ENCODE data around the gene MAFB. TPM values are rescaled to one million over a fixed set of nuclear protein-coding genes. Genes with fewer than 3 reads are reported as not detected.

MAFB gene
- total RNA-seq, 2 experiments from 2014 or later: 3.3 to 3.7 TPM

GRCh38 chr20:40713508-40713907 lies 24.5 kb upstream of the MAFB start:
- ChIA-PET POLR2A (no interaction called here), CTCF (no interaction called here)
- H3K4me3 ChIP-seq (ENCODE audit: low read length): no peak overlapping the region
- Mint-ChIP-seq H3K27me3 (no peaks in the 10 kb centered on the region), H3K9me3 (no peaks in the 10 kb centered on the region), H3K27ac (no peak overlapping the region), H3K36me3 (ENCODE audit: low read depth) (no peaks in the 10 kb centered on the region), H3K4me3 (no peak overlapping the region), H3K4me1 (ENCODE audit: low read depth) (no peaks in the 10 kb centered on the region)
- no peak overlapping the region for H3K27ac ChIP-seq (ENCODE audit: low read depth in 1 of 2, low read length in 2 of 2)
- DNase-seq (no peak), ATAC-seq (ENCODE audit: poor library complexity) (no peak)
- H3K9me3 ChIP-seq (ENCODE audit: control insufficient read depth in 1 of 2, insufficient read depth in 1 of 2, low read length in 2 of 2): no peaks in the 10 kb centered on the region
- no peak for TF ChIP-seq CTCF (IDR thresholded peaks at IDR 0.05)
- H3K27me3 ChIP-seq (ENCODE audit: control insufficient read depth in 1 of 2, insufficient read depth in 2 of 2, low read length in 2 of 2): peaks cover 4 to 9% of the 10 kb centered on the region in 2 experiments
- H3K36me3 ChIP-seq (ENCODE audit: insufficient read depth, low read length): no peaks in the 10 kb centered on the region
- intact Hi-C loops (cut with DNase I, micrococcal nuclease): no loop called here
- H3K4me1 ChIP-seq (ENCODE audit: insufficient read depth, low read length): no peaks in the 10 kb centered on the region

- no peak for TF ChIP-seq CTCF (IDR thresholded peaks at IDR 0.05)
- H3K27ac ChIP-seq (ENCODE audit: low read depth in 1 of 2, low read length in 2 of 2): no peak overlapping the region
- Mint-ChIP-seq H3K9me3 (no peaks in the 10 kb centered on the region), H3K4me1 (ENCODE audit: low read depth) (no peaks in the 10 kb centered on the region), H3K27me3 (no peaks in the 10 kb centered on the region), H3K27ac (no peak overlapping the region), H3K4me3 (no peak overlapping the region), H3K36me3 (ENCODE audit: low read depth) (no peaks in the 10 kb centered on the region)
- H3K27me3 ChIP-seq (ENCODE audit: control insufficient read depth in 1 of 2, insufficient read depth in 2 of 2, low read length in 2 of 2): peaks cover 0 to 9% of the 10 kb centered on the region in 2 experiments
- H3K36me3 ChIP-seq (ENCODE audit: insufficient read depth, low read length): no peaks in the 10 kb centered on the region
- ATAC-seq (ENCODE audit: poor library complexity) (no peak), DNase-seq (no peak)
- H3K4me3 ChIP-seq (ENCODE audit: low read length): no peak overlapping the region
- CTCF ChIA-PET: no interaction called here
- intact Hi-C loops (cut with DNase I, micrococcal nuclease): no loop called here
- H3K4me1 ChIP-seq (ENCODE audit: insufficient read depth, low read length): no peaks in the 10 kb centered on the region
- POLR2A ChIA-PET: no interaction called here
- H3K9me3 ChIP-seq (ENCODE audit: control insufficient read depth in 1 of 2, insufficient read depth in 1 of 2, low read length in 2 of 2): no peaks in the 10 kb centered on the region
These were observed 22.0 kb upstream of the MAFB start for GRCh38 chr20:40711079-40711478.

GRCh38 chr20:40710603-40711002 lies 21.6 kb upstream of the MAFB start:
- Histone ChIP-seq H3K36me3 (ENCODE audit: insufficient read depth, low read length) (no peaks in the 10 kb centered on the region), H3K27ac (ENCODE audit: low read depth in 1 of 2, low read length in 2 of 2) (no peak overlapping the region), H3K4me3 (ENCODE audit: low read length) (no peak overlapping the region), H3K27me3 (ENCODE audit: control insufficient read depth in 1 of 2, insufficient read depth in 2 of 2, low read length in 2 of 2) (peaks cover 0 to 9% of the 10 kb centered on the region in 2 experiments), H3K9me3 (ENCODE audit: control insufficient read depth in 1 of 2, insufficient read depth in 1 of 2, low read length in 2 of 2) (no peaks in the 10 kb centered on the region), H3K4me1 (ENCODE audit: insufficient read depth, low read length) (no peaks in the 10 kb centered on the region)
- POLR2A ChIA-PET: no interaction called here
- intact Hi-C loops (cut with DNase I, micrococcal nuclease): no loop called here
- H3K36me3 Mint-ChIP-seq (ENCODE audit: low read depth): no peaks in the 10 kb centered on the region
- CTCF ChIA-PET: no interaction called here
- ATAC-seq (ENCODE audit: poor library complexity) (no peak), DNase-seq (no peak)
- TF ChIP-seq CTCF (IDR thresholded peaks at IDR 0.05): no peak
- H3K9me3 Mint-ChIP-seq: no peaks in the 10 kb centered on the region
- H3K27me3 Mint-ChIP-seq: no peaks in the 10 kb centered on the region
- H3K27ac Mint-ChIP-seq: no peak overlapping the region
- no peak overlapping the region for H3K4me3 Mint-ChIP-seq
- no peaks in the 10 kb centered on the region for H3K4me1 Mint-ChIP-seq (ENCODE audit: low read depth)
